Measurements from ENCODE around the gene ANKDD1A. TPM values are rescaled to one million over a fixed set of nuclear protein-coding genes. Genes with fewer than 3 reads are reported as not detected.

ANKDD1A gene
- total RNA-seq, 2 donors from 2014 or later: 3.0 to 8.9 TPM

GRCh38 chr15:65006876-65007275 is 95.2 kb downstream of the ANKDD1A start:
- no peak overlapping the region for H3K4me3 Mint-ChIP-seq
- H3K27me3 Mint-ChIP-seq: no peaks in the 10 kb centered on the region
- peaks cover 3% of the 10 kb centered on the region for H3K36me3 Mint-ChIP-seq (ENCODE audit: low read depth)

More at GRCh38 chr15:65006876-65007275, 95.2 kb downstream of the ANKDD1A start:
- no peak for ATAC-seq
- Mint-ChIP-seq H3K4me1 (peaks cover 13% of the 10 kb centered on the region), H3K27ac (no peak overlapping the region)
- no peak for DNase-seq
- no peaks in the 10 kb centered on the region for H3K9me3 ChIP-seq (ENCODE audit: control insufficient read depth, low read length, poor library complexity, severe bottlenecking)

Other genes with a start within 250 kb of the ANKDD1A start
- 1 to 10 TPM in 1 of 2 donors, under 1 TPM in 1; 0.52 to 1.1 TPM for gene RBPMS2, start 136.3 kb upstream of the ANKDD1A start, total RNA-seq
- under 1 TPM; 0.44 to 0.45 TPM for gene PIF1, start 86.3 kb upstream of the ANKDD1A start, total RNA-seq
- gene PLEKHO2, start 70.0 kb upstream of the ANKDD1A start, total RNA-seq: 10 to 100 TPM; 16.3 to 18.2 TPM
- 10 to 100 TPM; 42.4 to 48.6 TPM for gene SPG21, start 78.0 kb downstream of the ANKDD1A start, total RNA-seq
- 1 to 10 TPM; 8.6 to 9.1 TPM for gene MTFMT, start 117.7 kb downstream of the ANKDD1A start, total RNA-seq
- not detected for gene SLC51B, start 133.5 kb downstream of the ANKDD1A start, total RNA-seq
- not detected for gene RASL12, start 156.1 kb downstream of the ANKDD1A start, total RNA-seq
- not detected for gene KBTBD13, start 164.8 kb downstream of the ANKDD1A start, total RNA-seq
- gene UBAP1L, start 203.3 kb downstream of the ANKDD1A start, total RNA-seq: 1 to 10 TPM; 7.8 to 8.4 TPM
- gene PDCD7, start 221.9 kb downstream of the ANKDD1A start, total RNA-seq: 10 to 100 TPM; 20.3 to 23.4 TPM

All from T-helper 17 cell (primary cell).